ENCODE data around the gene SEC61B. TPM values are rescaled to one million over a fixed set of nuclear protein-coding genes. Genes with fewer than 3 reads are reported as not detected.

The SEC61B gene
- total RNA-seq, 2 donors from 2014 or later, result 126 to 166 TPM

- no peak overlapping the region for H3K4me3 ChIP-seq
- TF ChIP-seq CTCF (IDR thresholded peaks at IDR 0.05), result no peak
- intact Hi-C loops (cut with DNase I), result no loop called here
- no peaks in the 10 kb centered on the region for H3K27me3 ChIP-seq
- no peak overlapping the region for H3K27ac ChIP-seq
- no peaks in the 10 kb centered on the region for H3K4me1 ChIP-seq
- H3K36me3 ChIP-seq, result no peaks in the 10 kb centered on the region
- H3K9me3 ChIP-seq, result no peaks in the 10 kb centered on the region
- H3K9ac ChIP-seq (ENCODE audit: low read depth in 2 of 2, low read length in 2 of 2), result no peak overlapping the region
- no peak for DNase-seq
Observed at GRCh38 chr9:99244344-99245260, 22.5 kb downstream of the SEC61B start.

- Histone ChIP-seq H3K27ac (no peak overlapping the region), H3K27me3 (no peaks in the 10 kb centered on the region), H3K9ac (ENCODE audit: low read depth in 2 of 2, low read length in 2 of 2) (no peak overlapping the region), H3K36me3 (no peaks in the 10 kb centered on the region), H3K4me1 (no peaks in the 10 kb centered on the region), H3K9me3 (no peaks in the 10 kb centered on the region), H3K4me3 (no peak overlapping the region)
- no peak for TF ChIP-seq CTCF (IDR thresholded peaks at IDR 0.05)
- DNase-seq, result no peak
- intact Hi-C loops (cut with DNase I), result no loop called here
Observed at GRCh38 chr9:99249619-99250018, 27.5 kb downstream of the SEC61B start.

GRCh38 chr9:99251157-99251556 lies 29.1 kb downstream of the SEC61B start:
- DNase-seq, result no peak
- H3K4me1 ChIP-seq, result no peaks in the 10 kb centered on the region
- no peaks in the 10 kb centered on the region for H3K27me3 ChIP-seq
- H3K27ac ChIP-seq, result no peak overlapping the region
- TF ChIP-seq CTCF (IDR thresholded peaks at IDR 0.05), result no peak
- H3K36me3 ChIP-seq, result no peaks in the 10 kb centered on the region
- H3K9ac ChIP-seq (ENCODE audit: low read depth in 2 of 2, low read length in 2 of 2), result no peak overlapping the region
- no peak overlapping the region for H3K4me3 ChIP-seq
- intact Hi-C loops (cut with DNase I), result no loop called here
- no peaks in the 10 kb centered on the region for H3K9me3 ChIP-seq

GRCh38 chr9:99253134-99253533 lies 31.1 kb downstream of the SEC61B start:
- no peak overlapping the region for H3K9ac ChIP-seq (ENCODE audit: low read depth in 2 of 2, low read length in 2 of 2)
- no peak overlapping the region for H3K4me3 ChIP-seq
- no peak for TF ChIP-seq CTCF (IDR thresholded peaks at IDR 0.05)
- H3K27ac ChIP-seq, result no peak overlapping the region
- intact Hi-C loops (cut with DNase I), result no loop called here
- no peaks in the 10 kb centered on the region for H3K4me1 ChIP-seq
- H3K27me3 ChIP-seq, result no peaks in the 10 kb centered on the region
- H3K9me3 ChIP-seq, result no peaks in the 10 kb centered on the region
- no peak for DNase-seq
- no peaks in the 10 kb centered on the region for H3K36me3 ChIP-seq

- no peak for DNase-seq
- Histone ChIP-seq H3K36me3 (no peaks in the 10 kb centered on the region), H3K4me1 (no peaks in the 10 kb centered on the region), H3K9ac (ENCODE audit: low read depth in 2 of 2, low read length in 2 of 2) (no peak overlapping the region), H3K27ac (no peak overlapping the region), H3K27me3 (no peaks in the 10 kb centered on the region), H3K4me3 (no peak overlapping the region), H3K9me3 (no peaks in the 10 kb centered on the region)
- intact Hi-C loops (cut with DNase I), result no loop called here
- no peak for TF ChIP-seq CTCF (IDR thresholded peaks at IDR 0.05)
Observed at GRCh38 chr9:99253772-99254431, 31.8 kb downstream of the SEC61B start.

Measured in colonic mucosa (tissue), 4 donors.